GM18520 (cell line): ENCODE measurements around the gene PRRG3.

Experiments used
- ATAC-seq: cut with Tn5 transposase; IDR thresholded peaks from one replicate; pipeline ENCODE4 v1.9.1; 2021; ENCODE audit not compliant: unreplicated experiment

PRRG3 gene

GRCh38 chrX:151704041-151704663 lies 8.9 kb downstream of the PRRG3 start:
- no peak for ATAC-seq

GRCh38 chrX:151708821-151709220 lies 13.6 kb downstream of the PRRG3 start:
- ATAC-seq: no peak

GRCh38 chrX:151710457-151710856 lies 15.2 kb downstream of the PRRG3 start:
- no peak for ATAC-seq

DNA sequence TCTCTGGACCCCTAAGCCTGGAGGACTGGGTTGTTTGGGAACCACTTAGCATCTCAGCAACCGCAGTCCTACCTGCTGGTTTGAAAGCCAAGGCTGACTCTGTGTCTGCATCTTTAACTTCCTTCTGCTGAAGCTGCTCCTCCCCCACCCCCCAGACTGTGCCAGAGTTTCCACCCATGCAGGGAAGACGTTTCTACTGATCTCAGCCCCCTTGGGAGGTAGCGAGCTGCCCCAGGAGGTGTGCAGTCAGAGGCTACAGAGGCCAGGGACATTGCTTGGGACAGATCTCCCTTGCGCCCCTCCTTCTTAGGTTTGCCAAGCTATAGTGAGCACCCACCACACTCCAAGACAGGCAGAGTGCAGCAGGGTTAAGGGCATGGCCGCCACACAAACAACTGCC lies 15.9 kb downstream of the PRRG3 start:
- ATAC-seq: no peak

DNA sequence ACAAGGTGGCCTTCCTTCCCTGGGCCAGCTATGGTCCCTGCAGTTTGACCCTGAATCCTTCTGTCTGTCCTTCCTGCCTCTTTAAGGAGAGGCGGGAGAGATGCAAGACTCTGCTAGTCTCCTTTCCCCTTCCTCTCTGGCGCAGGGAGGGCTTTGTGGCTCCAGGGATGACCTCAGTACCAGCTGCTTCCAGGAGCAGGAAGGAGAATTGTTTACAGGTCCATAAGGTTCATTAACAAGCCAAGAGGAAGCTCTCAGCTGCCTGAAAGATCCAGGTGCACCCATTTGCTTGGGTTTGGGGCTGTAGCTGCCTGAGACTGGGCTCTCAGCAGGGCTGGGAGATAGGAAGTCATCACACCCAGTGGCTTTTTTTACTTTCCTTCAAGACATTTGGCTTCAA lies 16.5 kb downstream of the PRRG3 start:
- no peak for ATAC-seq

DNA sequence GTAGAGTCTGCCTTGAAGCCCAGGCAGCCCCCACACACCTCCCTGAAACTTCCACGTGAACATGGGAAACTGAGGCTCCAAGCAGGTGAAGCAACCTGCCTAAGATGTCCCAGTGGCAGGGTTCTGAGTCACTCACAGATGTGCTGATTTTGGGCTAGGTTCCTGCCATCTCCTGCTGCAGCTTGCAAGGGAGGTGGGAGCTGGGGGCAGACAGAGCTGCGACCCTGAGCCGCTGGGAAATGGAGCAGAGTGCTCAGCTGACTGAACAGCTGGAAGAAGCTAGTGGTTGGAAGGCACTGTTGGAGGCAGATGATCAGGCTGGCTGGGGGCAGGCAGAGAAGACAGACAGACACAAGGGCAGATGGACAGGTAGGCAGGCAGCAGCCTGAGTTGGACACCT lies 17.0 kb downstream of the PRRG3 start:
- no peak for ATAC-seq

- no peak for ATAC-seq
These were observed 18.6 kb downstream of the PRRG3 start for GRCh38 chrX:151713849-151714248.

- ATAC-seq: no peak
These were observed 19.1 kb downstream of the PRRG3 start for GRCh38 chrX:151714362-151714761.

DNA sequence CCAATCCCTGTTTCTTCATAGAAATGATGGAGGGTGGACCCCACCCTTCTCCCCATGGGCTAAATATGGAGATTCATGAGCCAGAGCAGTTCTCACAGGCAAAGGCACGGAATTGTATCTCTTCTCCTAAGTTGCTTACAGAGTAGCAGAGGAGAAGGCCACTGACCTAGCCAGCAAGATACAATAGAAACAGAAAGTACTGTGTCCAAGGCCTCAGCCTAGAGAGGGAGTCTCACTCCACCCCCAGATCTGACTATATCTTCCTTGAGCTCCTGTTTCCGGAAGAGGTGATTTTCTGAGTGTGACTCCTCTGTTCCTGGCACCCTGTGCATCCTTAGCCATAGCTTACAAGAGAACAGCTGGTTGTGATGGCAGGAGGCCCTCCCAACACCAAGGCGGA lies 20.5 kb downstream of the PRRG3 start, which contains the start of gene FATE1:
TSS of gene FATE1 (plus strand) at position 284 of the 400 bp plus-strand sequence. CDS start at position 369, 85 bp downstream.
- no peak for ATAC-seq

- ATAC-seq: no peak
These were observed 27.1 kb downstream of the PRRG3 start for GRCh38 chrX:151722241-151722846.

- ATAC-seq: no peak
These were observed 28.0 kb downstream of the PRRG3 start for GRCh38 chrX:151723156-151723760.

DNA sequence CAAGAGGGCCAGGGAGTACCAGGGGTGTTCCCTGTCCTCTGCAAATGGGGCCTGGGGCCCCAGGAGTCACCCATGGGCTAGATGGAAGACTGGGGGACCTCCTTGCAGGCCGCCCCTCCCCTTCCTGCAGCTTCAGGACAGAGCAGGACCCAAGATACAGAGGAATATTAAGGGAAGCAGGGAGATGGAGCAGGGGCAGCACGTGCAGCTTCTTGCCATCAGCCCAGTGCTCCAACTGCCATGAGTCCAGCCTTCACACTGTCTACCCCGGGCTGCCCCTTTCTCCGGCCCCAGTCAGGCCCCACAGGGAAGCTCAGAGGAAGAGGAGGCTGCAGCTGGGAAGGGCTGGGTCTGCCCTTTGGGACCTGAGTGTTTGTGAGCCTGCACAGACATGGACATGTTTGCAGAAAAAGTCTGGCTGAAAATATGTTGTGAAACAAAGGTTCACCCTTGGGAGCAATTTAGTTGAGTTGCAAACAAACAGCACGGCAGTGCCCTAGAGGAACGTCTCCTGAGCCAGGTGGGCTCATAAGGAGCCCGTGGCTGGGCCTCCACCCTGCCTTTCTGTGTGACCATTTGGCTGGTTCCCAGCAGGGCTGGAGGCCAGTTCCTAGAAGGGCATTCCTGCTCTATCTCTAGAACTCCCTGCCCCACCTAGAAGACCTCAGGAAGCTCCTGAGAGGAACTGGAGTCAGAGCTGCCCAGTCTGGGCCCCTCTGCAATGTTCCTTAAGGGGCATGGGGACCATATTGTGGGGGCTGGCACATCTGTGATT lies 29.5 kb downstream of the PRRG3 start:
- no peak for ATAC-seq

GRCh38 chrX:151725338-151725614 lies 30.0 kb downstream of the PRRG3 start:
- ATAC-seq: no peak

DNA sequence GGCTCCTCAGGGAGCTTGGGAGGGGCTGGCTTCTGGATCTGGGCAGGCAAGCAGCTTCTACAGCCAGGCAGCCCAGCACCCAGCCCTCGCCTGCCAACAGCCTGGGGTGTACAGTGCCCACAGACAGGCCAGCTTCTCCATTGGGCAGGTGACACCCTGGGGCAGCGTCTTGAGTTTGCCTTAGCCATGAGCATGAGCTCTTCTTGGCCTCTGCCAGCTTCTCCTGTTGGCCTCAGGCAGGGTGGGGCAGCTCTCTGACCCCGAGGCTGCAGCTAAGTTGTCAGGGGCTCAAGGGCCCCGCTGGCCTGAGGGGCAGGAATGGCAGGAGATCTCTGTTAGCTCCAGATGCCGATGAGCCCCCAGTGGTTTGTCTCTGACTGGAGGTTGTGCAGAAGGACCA lies 31.5 kb downstream of the PRRG3 start:
- no peak for ATAC-seq

DNA sequence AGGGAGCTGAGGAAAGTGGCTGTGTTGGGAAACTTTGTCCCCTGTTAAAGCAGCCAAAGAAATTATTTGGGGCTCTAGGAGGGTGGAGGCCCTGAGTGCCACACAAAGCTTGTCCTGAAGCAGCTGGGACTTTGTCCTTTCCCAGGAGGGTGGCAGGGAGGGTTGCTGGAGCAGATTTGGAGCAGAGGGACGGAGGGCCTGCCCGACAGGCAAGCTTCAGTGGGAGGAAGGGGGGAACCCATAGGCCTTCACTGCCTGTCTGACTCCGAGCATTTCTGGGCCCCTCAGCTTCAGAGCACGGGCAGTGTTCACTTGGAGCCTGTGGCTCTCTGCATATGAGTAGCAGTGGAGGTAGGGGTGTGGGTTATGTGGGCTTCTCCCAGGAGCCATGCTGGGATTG lies 32.1 kb downstream of the PRRG3 start:
- ATAC-seq: no peak

DNA sequence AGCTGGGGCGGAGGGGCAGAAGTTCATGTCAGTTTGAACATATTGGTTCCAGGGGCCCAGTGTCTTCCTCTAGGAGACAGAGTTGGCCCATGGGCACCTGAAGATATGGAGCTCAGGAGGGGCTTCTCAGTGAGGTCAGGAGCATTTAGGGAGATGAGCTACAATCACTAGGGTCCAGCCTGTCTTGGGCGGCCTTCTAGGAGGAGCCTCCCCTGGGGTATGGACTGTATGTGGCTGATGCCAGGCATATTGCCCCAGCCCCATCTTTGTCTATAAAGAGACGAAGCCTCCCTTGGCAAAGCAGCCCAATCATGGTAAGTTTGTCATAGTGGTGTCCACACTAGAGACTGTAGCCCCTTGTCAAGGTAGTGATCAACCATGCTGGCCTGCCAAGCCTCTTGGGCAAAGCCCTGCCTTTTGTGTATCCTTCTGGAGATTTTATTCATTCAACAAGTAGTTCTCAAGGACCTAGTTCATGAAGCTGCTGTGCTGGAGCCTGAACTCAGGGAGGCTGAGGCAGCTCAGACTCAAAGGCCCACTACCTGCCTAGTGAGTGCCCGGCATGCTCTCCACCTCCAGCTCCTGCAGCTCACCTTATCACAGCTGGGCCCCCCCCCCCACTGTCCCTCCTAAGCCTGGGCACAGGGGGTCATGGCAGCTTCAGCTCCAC lies 33.9 kb downstream of the PRRG3 start:
- no peak for ATAC-seq

- no peak for ATAC-seq
These were observed 39.2 kb downstream of the PRRG3 start, which contains the start of gene CNGA2 for GRCh38 chrX:151734446-151734845. TSS of gene CNGA2 (plus strand) at chrX:151734746. CDS start at chrX:151738484, 3,738 bp downstream.

DNA sequence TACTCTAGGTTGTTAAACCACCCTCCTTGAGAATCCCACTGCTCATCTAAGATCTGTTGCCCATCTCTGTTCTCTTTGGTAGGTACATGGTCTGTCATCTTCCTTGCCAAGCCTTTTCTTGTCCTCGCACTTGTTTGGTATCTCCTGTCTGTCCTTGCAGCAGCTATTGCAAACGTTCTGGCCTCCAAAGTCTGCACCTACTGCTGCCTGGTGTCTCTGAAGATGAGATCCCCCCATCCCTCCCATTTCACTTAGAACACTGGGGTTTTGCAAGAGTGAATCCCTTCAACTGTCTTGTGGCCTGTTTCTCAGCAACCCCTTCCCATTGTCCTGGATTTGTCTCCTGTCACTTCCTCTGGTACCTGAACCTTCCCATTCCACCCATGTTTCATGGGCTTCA lies 40.0 kb downstream of the PRRG3 start:
- ATAC-seq: no peak

DNA sequence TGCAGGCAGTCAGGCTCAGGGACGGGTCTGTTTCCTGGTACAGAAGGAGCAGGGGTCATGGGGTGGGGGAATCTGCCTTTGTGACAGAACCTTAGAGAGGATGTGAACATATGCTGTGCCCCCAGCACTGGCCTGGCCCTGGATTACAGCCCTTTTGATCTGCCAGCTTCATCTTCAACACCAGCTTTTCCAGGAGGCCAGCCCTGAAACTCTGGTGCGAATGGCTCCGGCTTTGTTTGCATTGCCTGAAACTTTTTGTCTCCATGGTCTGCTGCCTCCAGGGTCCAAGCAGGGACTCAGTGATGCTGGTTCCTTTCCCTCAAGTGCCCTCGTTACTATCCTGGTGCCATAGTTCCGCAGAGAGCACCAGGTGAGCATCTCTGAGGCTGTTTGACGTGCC lies 41.4 kb downstream of the PRRG3 start:
- ATAC-seq: no peak

GRCh38 chrX:151737494-151737893 lies 42.2 kb downstream of the PRRG3 start:
- ATAC-seq: no peak

DNA sequence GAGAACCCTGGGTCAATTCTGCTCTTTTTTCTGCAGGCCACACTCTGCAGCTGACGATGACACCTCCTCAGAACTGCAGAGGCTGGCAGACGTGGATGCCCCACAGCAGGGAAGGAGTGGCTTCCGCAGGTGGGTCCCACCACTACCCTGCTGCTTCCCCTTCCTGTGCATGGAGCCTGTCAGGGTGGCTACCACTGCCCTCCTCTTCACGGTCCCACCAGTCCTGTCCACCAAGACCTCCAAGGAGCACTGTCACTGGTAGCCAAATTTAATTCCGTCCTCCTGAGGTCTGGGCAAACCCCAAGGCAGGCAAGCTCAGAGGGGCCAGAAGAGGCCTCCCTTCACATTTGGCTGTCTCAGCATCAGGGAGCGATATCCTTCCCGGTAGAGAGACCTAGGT lies 43.5 kb downstream of the PRRG3 start:
- no peak for ATAC-seq
